HepG2 (cell line): ENCODE data around the gene BBOF1. TPM values are rescaled to one million over a fixed set of nuclear protein-coding genes. Genes with fewer than 3 reads are reported as not detected.
A peak's percentile ranks its signal among the peaks of the same experiment; 100 is the strongest.

Experiments used
- CENPT ChIP-seq: sonication (generic); formaldehyde crosslinking; IDR thresholded peaks from 2 replicates; pipeline ENCODE4 v1.8.0; 2022; ENCODE audit warnings: low read depth, mild to moderate bottlenecking, moderate library complexity, missing genetic modification reagents
- ELF1 ChIP-seq: sonication (generic); formaldehyde crosslinking; IDR thresholded peaks from 2 replicates; pipeline ENCODE4 v1.4.0; 2020; ENCODE audit warnings: missing genetic modification reagents
- GATAD2A ChIP-seq: IDR thresholded peaks from 2 replicates; pipeline ENCODE4 v1.6.1; 2016
- IKZF4 ChIP-seq: sonication (generic); formaldehyde crosslinking; IDR thresholded peaks from 2 replicates; pipeline ENCODE4 v1.5.1; 2020; ENCODE audit warnings: borderline replicate concordance, mild to moderate bottlenecking, low read depth, missing genetic modification reagents; ENCODE audit errors: not compliant biosample characterization
- PCBP2 ChIP-seq: fragments of 200-400 bp; formaldehyde crosslinking; optimal IDR thresholded peaks from 2 replicates; pipeline ENCODE3; 2018; ENCODE audit warnings: low read length, low read depth; ENCODE audit not compliant: poor library complexity, severe bottlenecking
- POLR2AphosphoS5 ChIP-seq: IDR thresholded peaks from 2 replicates; pipeline ENCODE4 v1.6.1; 2012; ENCODE audit warnings: low read depth, low read length
- RBM22 ChIP-seq: fragments of 200-400 bp; formaldehyde crosslinking; optimal IDR thresholded peaks from 2 replicates; pipeline ENCODE3; 2017; ENCODE audit warnings: mild to moderate bottlenecking, low read length, moderate library complexity
- TAF1 ChIP-seq: sonication (generic); formaldehyde crosslinking; IDR thresholded peaks from 2 replicates; pipeline ENCODE4 v1.4.0; 2020; ENCODE audit warnings: missing genetic modification reagents
- ZNF354B ChIP-seq: sonication (generic); formaldehyde crosslinking; IDR thresholded peaks from 2 replicates; pipeline ENCODE4 v1.8.0; 2022; ENCODE audit warnings: mild to moderate bottlenecking, missing genetic modification reagents
- ZNF720 ChIP-seq: sonication (generic); formaldehyde crosslinking; IDR thresholded peaks from 2 replicates; pipeline ENCODE4 v1.4.0; 2020; ENCODE audit warnings: missing genetic modification reagents
- polyA plus RNA-seq, 8 experiments: library from polyadenylated mRNA; depleted of rRNA in 3 of 8; stranded (reverse) in 7 of 8; unstranded in 1 of 8; fragments of >200 nt; fragmentation: Illumina TruSeq in 4 of 8; extraction: Trizol in 4 of 8; gene quantifications; 2 replicates each; pipeline versions ENCODE4 v1.2.1 to v1.2.3, GENCODE V29; 2011 to 2016; ENCODE audit warnings: low read depth in 4 of 8, missing spikeins in 1 of 8, mixed read lengths in 1 of 8; ENCODE audit not compliant: insufficient read depth in 1 of 8
- total RNA-seq, 5 experiments: library from RNA; depleted of rRNA; stranded (reverse); fragments of >200 nt; fragmentation: Illumina TruSeq; extraction: Trizol; gene quantifications; 2 replicates each; pipeline ENCODE4 v1.2.3, GENCODE V29; 2016; ENCODE audit warnings: low read depth in 1 of 5
- TF ChIP-seq, protein P1 (sequence below), 2 experiments: sonication (generic) in 1 of 2; formaldehyde crosslinking in 1 of 2; IDR thresholded peaks; 2 replicates each; pipeline versions ENCODE4 v1.5.1 to v1.6.1; 2011 to 2020; ENCODE audit warnings: borderline replicate concordance in 1 of 2, low read depth in 1 of 2, low read length in 1 of 2, mild to moderate bottlenecking in 1 of 2, missing genetic modification reagents in 1 of 2, moderate library complexity in 1 of 2
- TF ChIP-seq, protein P2 (sequence below): sonication (generic); formaldehyde crosslinking; IDR thresholded peaks from 2 replicates; pipeline ENCODE4 v1.8.1; 2023; ENCODE audit warnings: mild to moderate bottlenecking, missing genetic modification reagents
- TF ChIP-seq, protein P3 (sequence below): sonication (generic); formaldehyde crosslinking; IDR thresholded peaks from 2 replicates; pipeline ENCODE4 v1.5.1; 2020; ENCODE audit warnings: missing genetic modification reagents, mild to moderate bottlenecking, borderline replicate concordance
- TF ChIP-seq, protein P4 (sequence below), 2 experiments: sonication (generic) in 1 of 2; formaldehyde crosslinking in 1 of 2; IDR thresholded peaks; 2 replicates each; pipeline versions ENCODE4 v1.4.0 to v1.6.1; 2018 to 2020; ENCODE audit warnings: missing genetic modification reagents in 2 of 2, borderline replicate concordance in 1 of 2, low read depth in 1 of 2, mild to moderate bottlenecking in 1 of 2, missing biosample characterization in 1 of 2

BBOF1 gene
- total and polyA plus RNA-seq, 2 of the 13 experiments (the other 11 are each of a cell fraction or from before 2014, with no cell fraction given): 1.6 to 2.3 TPM

DNA sequence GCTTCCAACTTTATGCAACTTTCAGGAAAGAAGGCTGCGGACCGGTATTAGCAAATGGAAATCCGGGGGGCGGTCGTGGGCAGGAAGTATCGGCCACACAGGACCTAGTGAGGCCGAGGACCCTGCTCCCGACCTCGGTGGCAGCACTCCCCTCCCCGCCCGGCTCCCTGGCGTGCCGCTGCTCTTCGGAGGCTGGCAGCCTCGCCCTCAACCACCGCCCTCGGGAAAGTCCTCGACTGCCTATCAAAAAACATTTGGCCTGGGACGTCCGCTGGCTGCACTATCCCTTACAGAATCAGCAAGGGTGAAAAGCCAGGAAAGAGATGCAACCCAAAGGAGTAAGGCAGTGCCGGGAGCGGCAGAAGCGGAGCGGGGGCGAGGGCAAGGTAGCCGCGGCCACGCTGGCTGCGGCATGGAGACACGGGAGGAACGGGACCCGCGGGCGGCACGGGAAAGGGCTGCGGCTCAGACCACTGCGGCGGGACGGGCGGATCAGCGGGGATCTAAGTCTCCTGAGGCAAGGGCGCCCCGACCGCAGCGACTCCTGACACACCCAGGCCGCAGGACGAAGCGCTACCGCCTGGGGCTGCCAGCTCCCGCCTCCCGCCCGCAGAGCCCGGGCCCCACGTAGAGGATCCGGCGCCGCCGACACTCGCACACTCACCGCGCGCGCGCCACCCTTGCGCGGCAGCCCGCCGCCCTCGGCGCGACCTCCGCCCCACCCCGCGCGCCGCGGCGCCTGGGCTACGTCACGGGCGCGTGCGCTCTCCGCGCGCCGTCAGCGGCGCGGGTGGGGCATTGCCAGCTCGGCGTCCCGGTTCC is at the start of gene BBOF1, which contains the start of gene ENTPD5 (continued):
- 0 out of 2 replicates have a peak, but pooled peaks have one; percentile 12 for TF ChIP-seq GATAD2A (CRISPR knock-in tag)
- peak; percentile 75 for TF ChIP-seq TAF1 (CRISPR knock-in tag)
- no peak for TF ChIP-seq ELF1 (CRISPR knock-in tag)
- peak; percentile 70 for TF ChIP-seq POLR2AphosphoS5
- no peak for TF ChIP-seq ZNF354B (CRISPR knock-in tag)
- TF ChIP-seq, protein P1, sequence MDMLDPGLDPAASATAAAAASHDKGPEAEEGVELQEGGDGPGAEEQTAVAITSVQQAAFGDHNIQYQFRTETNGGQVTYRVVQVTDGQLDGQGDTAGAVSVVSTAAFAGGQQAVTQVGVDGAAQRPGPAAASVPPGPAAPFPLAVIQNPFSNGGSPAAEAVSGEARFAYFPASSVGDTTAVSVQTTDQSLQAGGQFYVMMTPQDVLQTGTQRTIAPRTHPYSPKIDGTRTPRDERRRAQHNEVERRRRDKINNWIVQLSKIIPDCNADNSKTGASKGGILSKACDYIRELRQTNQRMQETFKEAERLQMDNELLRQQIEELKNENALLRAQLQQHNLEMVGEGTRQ (IDR thresholded peaks at IDR 0.05; ENCODE audit: low read depth, low read length): no peak
- TF ChIP-seq, protein P1 (CRISPR knock-in tag; IDR thresholded peaks at IDR 0.05; ENCODE audit: borderline replicate concordance): 0 out of 2 replicates have a peak, but pooled peaks have one; percentile 23
- no peak for TF ChIP-seq ZNF720 (CRISPR knock-in tag)
- peak; percentile 79; the same call in 1 of the 2 replicates for TF ChIP-seq CENPT (CRISPR knock-in tag)
- TF ChIP-seq PCBP2: no peak
- TF ChIP-seq, protein P2, sequence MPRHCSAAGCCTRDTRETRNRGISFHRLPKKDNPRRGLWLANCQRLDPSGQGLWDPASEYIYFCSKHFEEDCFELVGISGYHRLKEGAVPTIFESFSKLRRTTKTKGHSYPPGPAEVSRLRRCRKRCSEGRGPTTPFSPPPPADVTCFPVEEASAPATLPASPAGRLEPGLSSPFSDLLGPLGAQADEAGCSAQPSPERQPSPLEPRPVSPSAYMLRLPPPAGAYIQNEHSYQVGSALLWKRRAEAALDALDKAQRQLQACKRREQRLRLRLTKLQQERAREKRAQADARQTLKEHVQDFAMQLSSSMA (CRISPR knock-in tag): no peak
- TF ChIP-seq, protein P3, sequence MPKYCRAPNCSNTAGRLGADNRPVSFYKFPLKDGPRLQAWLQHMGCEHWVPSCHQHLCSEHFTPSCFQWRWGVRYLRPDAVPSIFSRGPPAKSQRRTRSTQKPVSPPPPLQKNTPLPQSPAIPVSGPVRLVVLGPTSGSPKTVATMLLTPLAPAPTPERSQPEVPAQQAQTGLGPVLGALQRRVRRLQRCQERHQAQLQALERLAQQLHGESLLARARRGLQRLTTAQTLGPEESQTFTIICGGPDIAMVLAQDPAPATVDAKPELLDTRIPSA (CRISPR knock-in tag): peak; percentile 89; the same call in 1 of the 2 replicates
- TF ChIP-seq IKZF4 (CRISPR knock-in tag): peak; percentile 3
- TF ChIP-seq, protein P4, sequence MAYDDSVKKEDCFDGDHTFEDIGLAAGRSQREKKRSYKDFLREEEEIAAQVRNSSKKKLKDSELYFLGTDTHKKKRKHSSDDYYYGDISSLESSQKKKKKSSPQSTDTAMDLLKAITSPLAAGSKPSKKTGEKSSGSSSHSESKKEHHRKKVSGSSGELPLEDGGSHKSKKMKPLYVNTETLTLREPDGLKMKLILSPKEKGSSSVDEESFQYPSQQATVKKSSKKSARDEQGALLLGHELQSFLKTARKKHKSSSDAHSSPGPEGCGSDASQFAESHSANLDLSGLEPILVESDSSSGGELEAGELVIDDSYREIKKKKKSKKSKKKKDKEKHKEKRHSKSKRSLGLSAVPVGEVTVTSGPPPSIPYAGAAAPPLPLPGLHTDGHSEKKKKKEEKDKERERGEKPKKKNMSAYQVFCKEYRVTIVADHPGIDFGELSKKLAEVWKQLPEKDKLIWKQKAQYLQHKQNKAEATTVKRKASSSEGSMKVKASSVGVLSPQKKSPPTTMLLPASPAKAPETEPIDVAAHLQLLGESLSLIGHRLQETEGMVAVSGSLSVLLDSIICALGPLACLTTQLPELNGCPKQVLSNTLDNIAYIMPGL (CRISPR knock-in tag; IDR thresholded peaks at IDR 0.05; ENCODE audit: borderline replicate concordance in 1 of 2, low read depth in 1 of 2): peak; percentile 24 to 74; a peak in 3 of 4 replicates
- no peak for TF ChIP-seq RBM22
